ENCODE data around the gene ATOH8. TPM values are rescaled to one million over a fixed set of nuclear protein-coding genes. Genes with fewer than 3 reads are reported as not detected.

The ATOH8 gene
- 100 to 1,000 TPM in 1 of 3 donors, 10 to 100 TPM in 2; 20.8 to 167 (median 46.2) TPM for total RNA-seq

DNA sequence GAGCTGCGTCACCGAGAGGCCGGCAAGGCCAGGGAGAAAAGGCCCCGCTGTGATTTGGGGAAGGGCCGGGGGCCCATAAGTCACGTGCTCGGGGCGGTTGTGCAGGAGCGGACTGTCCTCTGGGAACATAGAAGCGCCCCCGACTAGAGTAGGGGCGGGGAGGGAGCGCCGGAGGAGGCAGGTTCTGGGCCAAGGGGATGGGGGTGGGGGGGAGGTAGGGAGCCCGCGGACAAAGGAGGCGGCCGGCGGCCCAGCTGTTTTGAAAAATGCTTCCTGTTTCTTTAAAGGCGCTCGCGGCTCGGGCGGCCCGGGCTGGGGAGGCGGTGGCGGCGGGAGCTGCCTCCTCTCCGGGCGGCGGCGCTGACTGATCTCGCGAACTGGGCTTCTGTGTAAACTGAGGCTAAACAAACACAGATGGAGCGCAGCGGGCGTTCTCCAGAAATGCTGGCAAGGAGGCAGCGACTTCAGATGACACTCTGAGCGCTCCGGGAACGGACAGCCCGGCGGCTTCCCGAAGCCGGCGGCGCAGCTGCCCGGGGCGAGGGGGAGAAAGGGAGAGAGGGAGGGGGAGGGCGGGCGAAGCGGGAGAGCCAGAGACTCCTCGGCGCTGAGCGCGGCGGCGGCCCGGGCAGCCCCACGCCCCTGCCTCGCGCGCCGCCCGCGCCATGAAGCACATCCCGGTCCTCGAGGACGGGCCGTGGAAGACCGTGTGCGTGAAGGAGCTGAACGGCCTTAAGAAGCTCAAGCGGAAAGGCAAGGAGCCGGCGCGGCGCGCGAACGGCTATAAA is at the start of gene ATOH8:
Gene ATOH8, plus strand, starts transcription at position 467 of the 788 bp plus-strand sequence. Its CDS starts 199 bp downstream, at position 666.
- intact Hi-C loops (cut with DNase I; ENCODE audit: low total_unique reads): loop anchor here (5.0 kb wide), 1 partner anchor 841 kb away; no protein-coding TSS in a partner anchor
- Histone ChIP-seq H3K4me1 (peaks cover 0 to 4% of the 10 kb centered on the region in 2 donors), H3K27ac (peak within 1 kb of the TSS; percentile 54 to 81)

DNA sequence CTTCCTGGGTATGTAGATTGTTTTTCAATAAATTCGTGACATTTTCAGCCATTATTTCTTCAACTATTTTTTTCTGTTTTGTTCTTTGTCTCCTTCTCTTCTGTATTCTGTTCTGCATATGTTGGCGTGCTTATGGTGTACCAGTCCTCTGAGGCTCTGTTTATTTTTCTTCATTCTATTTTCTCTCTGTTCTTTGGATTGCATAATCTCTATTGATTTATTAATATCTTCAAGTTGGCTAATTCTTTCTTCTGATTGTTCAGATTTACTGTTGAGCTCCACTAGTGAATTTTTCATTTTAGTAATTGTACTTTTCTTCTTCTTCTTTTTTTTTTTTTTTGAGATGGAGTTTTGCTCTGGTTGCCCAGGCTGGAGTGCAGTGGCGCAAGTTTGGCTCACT is 49.8 kb upstream of the ATOH8 start:
- intact Hi-C loops (cut with DNase I; ENCODE audit: low total_unique reads): no loop called here
- Histone ChIP-seq H3K4me1 (peaks cover 0 to 4% of the 10 kb centered on the region in 2 donors), H3K9me3 (no peaks in the 10 kb centered on the region), H3K36me3 (no peaks in the 10 kb centered on the region), H3K27ac (no peak overlapping the region), H3K4me3 (no peak overlapping the region), H3K27me3 (no peaks in the 10 kb centered on the region)
- DNase-seq (ENCODE audit: low spot score in 2 of 2): no peak
- no peak for TF ChIP-seq POLR2AphosphoS5 (IDR thresholded peaks at IDR 0.05)
- TF ChIP-seq POLR2A (IDR thresholded peaks at IDR 0.05): no peak
- TF ChIP-seq, protein P1, sequence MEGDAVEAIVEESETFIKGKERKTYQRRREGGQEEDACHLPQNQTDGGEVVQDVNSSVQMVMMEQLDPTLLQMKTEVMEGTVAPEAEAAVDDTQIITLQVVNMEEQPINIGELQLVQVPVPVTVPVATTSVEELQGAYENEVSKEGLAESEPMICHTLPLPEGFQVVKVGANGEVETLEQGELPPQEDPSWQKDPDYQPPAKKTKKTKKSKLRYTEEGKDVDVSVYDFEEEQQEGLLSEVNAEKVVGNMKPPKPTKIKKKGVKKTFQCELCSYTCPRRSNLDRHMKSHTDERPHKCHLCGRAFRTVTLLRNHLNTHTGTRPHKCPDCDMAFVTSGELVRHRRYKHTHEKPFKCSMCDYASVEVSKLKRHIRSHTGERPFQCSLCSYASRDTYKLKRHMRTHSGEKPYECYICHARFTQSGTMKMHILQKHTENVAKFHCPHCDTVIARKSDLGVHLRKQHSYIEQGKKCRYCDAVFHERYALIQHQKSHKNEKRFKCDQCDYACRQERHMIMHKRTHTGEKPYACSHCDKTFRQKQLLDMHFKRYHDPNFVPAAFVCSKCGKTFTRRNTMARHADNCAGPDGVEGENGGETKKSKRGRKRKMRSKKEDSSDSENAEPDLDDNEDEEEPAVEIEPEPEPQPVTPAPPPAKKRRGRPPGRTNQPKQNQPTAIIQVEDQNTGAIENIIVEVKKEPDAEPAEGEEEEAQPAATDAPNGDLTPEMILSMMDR (IDR thresholded peaks at IDR 0.05): no peak

More for the DNA sequence above, at the start of gene ATOH8:
- H3K4me3 ChIP-seq: peak within 1 kb of the TSS; percentile 71 to 99 (median 77)
- peak in 1 of 2 donors; percentile 65 for DNase-seq (ENCODE audit: low spot score in 2 of 2)
- TF ChIP-seq POLR2A (IDR thresholded peaks at IDR 0.05) (no peak), POLR2AphosphoS5 (IDR thresholded peaks at IDR 0.05) (peak in 2 of 3 donors; percentile 9 to 62)
- H3K9me3 ChIP-seq: no peaks in the 10 kb centered on the region
- H3K27me3 ChIP-seq: peaks cover 0 to 27% of the 10 kb centered on the region in 2 donors
- H3K36me3 ChIP-seq: no peaks in the 10 kb centered on the region

- intact Hi-C loops (cut with DNase I; ENCODE audit: low total_unique reads): no loop called here
- Histone ChIP-seq H3K27ac (peak overlapping the region; percentile 73 to 83), H3K36me3 (no peaks in the 10 kb centered on the region), H3K9me3 (no peaks in the 10 kb centered on the region), H3K27me3 (no peaks in the 10 kb centered on the region), H3K4me1 (peaks cover 0 to 4% of the 10 kb centered on the region in 2 donors), H3K4me3 (no peak overlapping the region)
- TF ChIP-seq POLR2AphosphoS5 (IDR thresholded peaks at IDR 0.05) (no peak), POLR2A (IDR thresholded peaks at IDR 0.05) (no peak)
- TF ChIP-seq, protein P1 (IDR thresholded peaks at IDR 0.05): no peak
- no peak for DNase-seq (ENCODE audit: low spot score in 2 of 2)
Observed at GRCh38 chr2:85704800-85705679, 48.8 kb upstream of the ATOH8 start.

- intact Hi-C loops (cut with DNase I; ENCODE audit: low total_unique reads): no loop called here
- peak in 1 of 2 donors; percentile 73 for DNase-seq (ENCODE audit: low spot score in 2 of 2)
- Histone ChIP-seq H3K9me3 (no peaks in the 10 kb centered on the region), H3K36me3 (no peaks in the 10 kb centered on the region), H3K4me3 (no peak overlapping the region), H3K4me1 (peaks cover 0 to 4% of the 10 kb centered on the region in 2 donors), H3K27ac (peak overlapping the region; percentile 83), H3K27me3 (no peaks in the 10 kb centered on the region)
- TF ChIP-seq, protein P1 (IDR thresholded peaks at IDR 0.05): no peak
- TF ChIP-seq POLR2AphosphoS5 (IDR thresholded peaks at IDR 0.05): peak; percentile 90 to 98 (median 95)
Observed at GRCh38 chr2:85705680-85706039, 48.1 kb upstream of the ATOH8 start.

DNA sequence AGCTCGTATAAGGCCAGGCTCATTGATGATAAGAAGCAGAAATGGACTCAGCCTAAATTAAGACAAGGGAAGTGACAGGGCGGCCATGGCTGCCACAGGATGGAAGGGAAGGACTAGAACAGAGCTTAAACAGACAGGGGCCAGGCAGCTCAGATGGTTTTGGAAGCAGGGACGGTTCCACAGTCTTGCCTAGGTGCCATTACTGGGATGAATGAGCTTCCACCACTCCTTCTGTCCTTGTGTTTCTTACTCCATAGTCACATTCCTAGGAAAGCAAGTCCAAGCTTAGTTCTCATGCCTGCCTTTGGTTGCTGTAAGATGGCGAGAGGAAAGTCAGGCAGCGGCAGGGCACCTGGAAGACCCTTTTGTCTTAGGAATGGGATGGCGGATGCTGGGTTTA is 47.7 kb upstream of the ATOH8 start:
- no peaks in the 10 kb centered on the region for H3K27me3 ChIP-seq
- no peaks in the 10 kb centered on the region for H3K9me3 ChIP-seq
- H3K27ac ChIP-seq: peak overlapping the region; percentile 83
- TF ChIP-seq, protein P1 (IDR thresholded peaks at IDR 0.05): no peak
- TF ChIP-seq POLR2A (IDR thresholded peaks at IDR 0.05) (no peak), POLR2AphosphoS5 (IDR thresholded peaks at IDR 0.05) (no peak)
- intact Hi-C loops (cut with DNase I; ENCODE audit: low total_unique reads): no loop called here
- no peak overlapping the region for H3K4me3 ChIP-seq
- DNase-seq (ENCODE audit: low spot score in 2 of 2): no peak
- H3K36me3 ChIP-seq: no peaks in the 10 kb centered on the region
- H3K4me1 ChIP-seq: peaks cover 0 to 4% of the 10 kb centered on the region in 2 donors
